ENCODE measurements around the gene SIRT6.
"Not testable (repeated sequence)": the region's sequence is repeated elsewhere in the genome, so short reads cannot be mapped to it uniquely, and the experiment has no call there.

SIRT6 gene

GRCh38 chr19:4182084-4182810 lies at the start of gene SIRT6, which contains the start of gene ANKRD24:
Gene SIRT6 (minus strand): TSS chr19:4182563. CDS start chr19:4182539, 24 bp downstream.
Gene ANKRD24 (plus strand): TSS chr19:4182689. CDS start chr19:4186426, 3,737 bp downstream.
- peak; percentile 67 to 95 (median 89) for DNase-seq

- not testable (repeated sequence) for DNase-seq
These were observed 49.8 kb upstream of the SIRT6 start for GRCh38 chr19:4232139-4232538.

- not testable (repeated sequence) for DNase-seq
These were observed 49.2 kb upstream of the SIRT6 start for GRCh38 chr19:4231521-4231920.

GRCh38 chr19:4230237-4230636 lies 47.9 kb upstream of the SIRT6 start:
- DNase-seq: not testable (repeated sequence)

- DNase-seq: peak in 7 of 14 donors; percentile 7 to 43 (median 31)
These were observed 47.0 kb upstream of the SIRT6 start, which contains the start of gene EBI3 for GRCh38 chr19:4229179-4229931. Gene EBI3 (plus strand): TSS chr19:4229523. CDS start chr19:4229551, 28 bp downstream.

- no peak for DNase-seq
These were observed 46.4 kb upstream of the SIRT6 start for GRCh38 chr19:4228765-4229178.

GRCh38 chr19:4227771-4228170 lies 45.4 kb upstream of the SIRT6 start:
- no peak for DNase-seq

GRCh38 chr19:4225885-4226284 lies 43.5 kb upstream of the SIRT6 start:
- no peak for DNase-seq

GRCh38 chr19:4224470-4224869 lies 42.1 kb upstream of the SIRT6 start:
- peak in 2 of 14 donors; percentile 5 to 31 for DNase-seq

GRCh38 chr19:4220188-4220587 lies 37.8 kb upstream of the SIRT6 start:
- DNase-seq: no peak

- DNase-seq: not testable (repeated sequence)
These were observed 36.2 kb upstream of the SIRT6 start for GRCh38 chr19:4218523-4218922.

GRCh38 chr19:4217429-4218264 lies 35.3 kb upstream of the SIRT6 start:
- DNase-seq: no peak

- DNase-seq: no peak
These were observed 34.5 kb upstream of the SIRT6 start for GRCh38 chr19:4216846-4217245.

GRCh38 chr19:4215807-4216206 lies 33.4 kb upstream of the SIRT6 start:
- DNase-seq: no peak

- no peak for DNase-seq
These were observed 30.8 kb upstream of the SIRT6 start for GRCh38 chr19:4213116-4213515.

- no peak for DNase-seq
These were observed 27.9 kb upstream of the SIRT6 start for GRCh38 chr19:4210166-4210731.

GRCh38 chr19:4208385-4209094 lies 26.2 kb upstream of the SIRT6 start:
- DNase-seq: no peak

- DNase-seq: no peak
These were observed 24.6 kb upstream of the SIRT6 start for GRCh38 chr19:4206818-4207484.

- DNase-seq: no peak
These were observed 19.4 kb upstream of the SIRT6 start for GRCh38 chr19:4201798-4202197.

- DNase-seq: no peak
These were observed 18.7 kb upstream of the SIRT6 start for GRCh38 chr19:4200940-4201542.

Data from C1 segment of cervical spinal cord (tissue), 14 donors.